Body of pancreas (tissue), 4 donors: ENCODE data around the gene BRAT1.
"Not testable (repeated sequence)": the region's sequence is repeated elsewhere in the genome, so short reads cannot be mapped to it uniquely, and the experiment has no call there.

Experiments used
- CTCF ChIP-seq, 7 experiments: fragments of 450-650 bp in 4 of 7; fragments of 200-600 bp in 3 of 7; sonication (generic) in 3 of 7; IDR thresholded peaks; one replicate each; pipeline ENCODE4 v1.5.1; 2016 to 2019; ENCODE audit warnings: antibody characterized with exemption in 7 of 7
- POLR2A ChIP-seq, 3 donors: fragments of 450-650 bp; IDR thresholded peaks; one replicate each; pipeline ENCODE4 v1.6.1; 2016; ENCODE audit warnings: antibody characterized with exemption in 3 of 3, mild to moderate bottlenecking in 2 of 3

- TF ChIP-seq CTCF, POLR2A (IDR thresholded peaks at IDR 0.05): not testable (repeated sequence)
Observed at GRCh38 chr7:2589941-2590340, 34.6 kb upstream of the BRAT1 start.
